ENCODE measurements around the gene EXOC6B. TPM values are rescaled to one million over a fixed set of nuclear protein-coding genes. Genes with fewer than 3 reads are reported as not detected.

EXOC6B gene
- total RNA-seq, 2 donors from 2014 or later, result 11.7 to 12.9 TPM

- DNase-seq (no peak), ATAC-seq (no peak)
- Histone ChIP-seq H3K9me3 (no peaks in the 10 kb centered on the region), H3K36me3 (replicated peaks in 1 of 2; ENCODE audit: insufficient read depth in 1 of 2, low read depth in 2 of 2) (no peaks in the 10 kb centered on the region), H3K4me1 (no peaks in the 10 kb centered on the region), H3K27me3 (no peaks in the 10 kb centered on the region), H3K4me3 (no peak overlapping the region), H3K27ac (no peak overlapping the region)
- intact Hi-C loops (cut with DNase I), result no loop called here
- TF ChIP-seq CTCF (IDR thresholded peaks at IDR 0.05), result no peak
- TF ChIP-seq POLR2A (IDR thresholded peaks at IDR 0.05), result no peak
- WGBS, 2 donors, result 88 to 94% methylated on average over 5 to 6 of the region's 6 CpGs
Measured at GRCh38 chr2:72638600-72639211, 187.1 kb downstream of the EXOC6B start.

- H3K27me3 ChIP-seq, result no peaks in the 10 kb centered on the region
- H3K36me3 ChIP-seq (replicated peaks in 1 of 2; ENCODE audit: insufficient read depth in 1 of 2, low read depth in 2 of 2), result no peaks in the 10 kb centered on the region
- H3K4me1 ChIP-seq, result no peaks in the 10 kb centered on the region
- no peak overlapping the region for H3K4me3 ChIP-seq
- DNase-seq, result no peak
- TF ChIP-seq POLR2A (IDR thresholded peaks at IDR 0.05) (no peak), CTCF (IDR thresholded peaks at IDR 0.05) (no peak)
- no peaks in the 10 kb centered on the region for H3K9me3 ChIP-seq
- WGBS, 2 donors, result 92 to 97% methylated on average over 3 of the region's 3 CpGs
- no peak for ATAC-seq
- intact Hi-C loops (cut with DNase I), result no loop called here
- no peak overlapping the region for H3K27ac ChIP-seq
Measured at GRCh38 chr2:72636210-72636609, 189.6 kb downstream of the EXOC6B start.

- H3K4me3 ChIP-seq, result no peak overlapping the region
- ATAC-seq (no peak), DNase-seq (no peak)
- H3K9me3 ChIP-seq, result no peaks in the 10 kb centered on the region
- TF ChIP-seq CTCF (IDR thresholded peaks at IDR 0.05), result no peak
- TF ChIP-seq POLR2A (IDR thresholded peaks at IDR 0.05), result no peak
- H3K27ac ChIP-seq, result no peak overlapping the region
- no peaks in the 10 kb centered on the region for H3K4me1 ChIP-seq
- WGBS, 2 donors, result 73 to 75% methylated on average over 2 of the region's 2 CpGs
- no peaks in the 10 kb centered on the region for H3K36me3 ChIP-seq (replicated peaks in 1 of 2; ENCODE audit: insufficient read depth in 1 of 2, low read depth in 2 of 2)
- no peaks in the 10 kb centered on the region for H3K27me3 ChIP-seq
- intact Hi-C loops (cut with DNase I), result no loop called here
Measured at GRCh38 chr2:72630767-72631166, 195.1 kb downstream of the EXOC6B start.

GRCh38 chr2:72629062-72629461 lies 196.8 kb downstream of the EXOC6B start:
- H3K9me3 ChIP-seq, result no peaks in the 10 kb centered on the region
- H3K4me3 ChIP-seq, result no peak overlapping the region
- WGBS, 2 donors, result 85 to 86% methylated on average over 1 of the region's 1 CpG
- no peak overlapping the region for H3K27ac ChIP-seq
- TF ChIP-seq POLR2A (IDR thresholded peaks at IDR 0.05), result no peak
- TF ChIP-seq CTCF (IDR thresholded peaks at IDR 0.05), result no peak
- DNase-seq, result no peak
- H3K36me3 ChIP-seq (replicated peaks in 1 of 2; ENCODE audit: insufficient read depth in 1 of 2, low read depth in 2 of 2), result no peaks in the 10 kb centered on the region
- intact Hi-C loops (cut with DNase I), result no loop called here
- no peaks in the 10 kb centered on the region for H3K27me3 ChIP-seq
- ATAC-seq, result no peak
- no peaks in the 10 kb centered on the region for H3K4me1 ChIP-seq

DNA sequence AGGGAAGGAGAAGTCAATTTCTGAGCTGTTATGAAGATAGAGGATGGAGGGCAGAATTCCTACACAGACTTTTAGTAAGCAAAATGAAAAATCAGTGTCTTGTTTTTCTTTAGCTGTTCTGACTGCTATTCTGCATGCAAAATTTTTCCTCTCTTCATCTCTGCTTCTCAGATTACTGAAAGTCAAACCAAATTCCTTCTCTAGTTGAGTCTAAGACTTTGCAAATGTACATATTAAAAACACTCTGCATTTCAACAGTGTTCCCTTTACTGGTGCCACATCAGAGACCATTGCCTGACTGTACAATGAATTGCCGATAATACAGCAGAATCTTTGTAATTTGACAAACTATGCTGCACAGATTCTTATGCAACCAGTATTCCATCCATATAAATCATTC lies 198.8 kb downstream of the EXOC6B start:
- intact Hi-C loops (cut with DNase I), result no loop called here
- TF ChIP-seq CTCF (IDR thresholded peaks at IDR 0.05) (no peak), POLR2A (IDR thresholded peaks at IDR 0.05) (no peak)
- H3K36me3 ChIP-seq (replicated peaks in 1 of 2; ENCODE audit: insufficient read depth in 1 of 2, low read depth in 2 of 2), result no peaks in the 10 kb centered on the region

More for the DNA sequence above, 198.8 kb downstream of the EXOC6B start:
- no peak for DNase-seq
- H3K9me3 ChIP-seq, result no peaks in the 10 kb centered on the region
- no peak overlapping the region for H3K27ac ChIP-seq
- 81 to 84% methylated on average over 1 of the region's 1 CpG for WGBS, 2 donors
- H3K27me3 ChIP-seq, result no peaks in the 10 kb centered on the region
- no peak for ATAC-seq
- H3K4me3 ChIP-seq, result no peak overlapping the region
- no peaks in the 10 kb centered on the region for H3K4me1 ChIP-seq

Data from body of pancreas (tissue), 4 donors.